Mucosa of rectum (tissue), 2 donors: Measurements from ENCODE around the gene ETV6.

Experiments
- H3K27ac ChIP-seq, 2 donors: one replicate each; pipeline ENCODE4 v1.7.0; 2013; ENCODE audit warnings: inconsistent platforms in 2 of 2, low read depth in 2 of 2, low read length in 2 of 2
- H3K27me3 ChIP-seq, 2 donors: one replicate each; pipeline ENCODE4 v1.7.0; 2013; ENCODE audit warnings: low read length in 2 of 2; ENCODE audit not compliant: control insufficient read depth in 2 of 2, insufficient read depth in 2 of 2
- H3K36me3 ChIP-seq, 2 donors: one replicate each; pipeline ENCODE4 v1.7.0; 2013; ENCODE audit warnings: low read length in 2 of 2; ENCODE audit not compliant: control insufficient read depth in 2 of 2, insufficient read depth in 2 of 2
- H3K4me1 ChIP-seq, 2 donors: one replicate each; pipeline ENCODE4 v1.7.0; 2013; ENCODE audit warnings: low read length in 2 of 2, mild to moderate bottlenecking in 1 of 2; ENCODE audit not compliant: control insufficient read depth in 2 of 2, insufficient read depth in 2 of 2
- H3K4me3 ChIP-seq, 2 donors: one replicate each; pipeline ENCODE4 v1.7.0; 2013; ENCODE audit warnings: low read length in 2 of 2
- H3K9ac ChIP-seq, 2 donors: one replicate each; pipeline ENCODE4 v1.7.0; 2013; ENCODE audit warnings: low read length in 2 of 2, low read depth in 1 of 2, mild to moderate bottlenecking in 1 of 2
- H3K9me3 ChIP-seq, 2 donors: one replicate each; pipeline ENCODE4 v1.7.0; 2013; ENCODE audit warnings: low read length in 2 of 2; ENCODE audit not compliant: control insufficient read depth in 2 of 2
- donor health status: healthy.
- donor health status: Normal muscosa, but diverticular disease.

The ETV6 gene

GRCh38 chr12:11812586-11813437, 163.3 kb downstream of the ETV6 start:
- no peaks in the 10 kb centered on the region for H3K9me3 ChIP-seq
- H3K27me3 ChIP-seq = no peaks in the 10 kb centered on the region
- H3K9ac ChIP-seq = peak overlapping the region; percentile 58 to 64
- peak overlapping the region; percentile 14 to 19 for H3K4me3 ChIP-seq
- peaks cover 21 to 26% of the 10 kb centered on the region in 2 donors for H3K4me1 ChIP-seq
- peak overlapping the region; percentile 69 to 79 for H3K27ac ChIP-seq
- no peaks in the 10 kb centered on the region for H3K36me3 ChIP-seq

GRCh38 chr12:11813438-11813813, 164.0 kb downstream of the ETV6 start:
- Histone ChIP-seq H3K27ac (peak overlapping the region; percentile 69 to 79), H3K9ac (peak overlapping the region in 1 of 2 donors; percentile 58), H3K9me3 (no peaks in the 10 kb centered on the region), H3K27me3 (no peaks in the 10 kb centered on the region), H3K4me1 (peaks cover 21 to 26% of the 10 kb centered on the region in 2 donors), H3K4me3 (peak overlapping the region; percentile 7 to 14), H3K36me3 (no peaks in the 10 kb centered on the region)

GRCh38 chr12:11814374-11814773, 164.9 kb downstream of the ETV6 start:
- Histone ChIP-seq H3K4me1 (peaks cover 21 to 26% of the 10 kb centered on the region in 2 donors), H3K4me3 (no peak overlapping the region), H3K9ac (no peak overlapping the region), H3K9me3 (no peaks in the 10 kb centered on the region), H3K27me3 (no peaks in the 10 kb centered on the region), H3K36me3 (peaks cover 0 to 6% of the 10 kb centered on the region in 2 donors), H3K27ac (no peak overlapping the region)

- Histone ChIP-seq H3K9ac (no peak overlapping the region), H3K4me3 (no peak overlapping the region), H3K36me3 (peaks cover 0 to 12% of the 10 kb centered on the region in 2 donors), H3K27ac (no peak overlapping the region), H3K9me3 (no peaks in the 10 kb centered on the region), H3K27me3 (no peaks in the 10 kb centered on the region), H3K4me1 (peaks cover 21 to 26% of the 10 kb centered on the region in 2 donors)
Measured at GRCh38 chr12:11815397-11815796, 165.9 kb downstream of the ETV6 start.

GRCh38 chr12:11819643-11820042, 170.2 kb downstream of the ETV6 start:
- H3K36me3 ChIP-seq = peaks cover 0 to 12% of the 10 kb centered on the region in 2 donors
- H3K4me3 ChIP-seq = no peak overlapping the region
- H3K27ac ChIP-seq = no peak overlapping the region
- no peak overlapping the region for H3K9ac ChIP-seq
- no peaks in the 10 kb centered on the region for H3K27me3 ChIP-seq
- peaks cover 10% of the 10 kb centered on the region in 2 donors for H3K4me1 ChIP-seq
- no peaks in the 10 kb centered on the region for H3K9me3 ChIP-seq

GRCh38 chr12:11820476-11820875, 171.0 kb downstream of the ETV6 start:
- Histone ChIP-seq H3K9me3 (no peaks in the 10 kb centered on the region), H3K4me3 (no peak overlapping the region), H3K27me3 (no peaks in the 10 kb centered on the region), H3K9ac (peak overlapping the region in 1 of 2 donors; percentile 10), H3K36me3 (peaks cover 0 to 12% of the 10 kb centered on the region in 2 donors), H3K4me1 (peaks cover 8 to 9% of the 10 kb centered on the region in 2 donors), H3K27ac (no peak overlapping the region)

GRCh38 chr12:11821386-11822080, 172.1 kb downstream of the ETV6 start:
- no peak overlapping the region for H3K4me3 ChIP-seq
- no peaks in the 10 kb centered on the region for H3K9me3 ChIP-seq
- H3K27me3 ChIP-seq = no peaks in the 10 kb centered on the region
- H3K4me1 ChIP-seq = peaks cover 8 to 10% of the 10 kb centered on the region in 2 donors
- H3K36me3 ChIP-seq = peaks cover 6 to 12% of the 10 kb centered on the region in 2 donors
- H3K27ac ChIP-seq = peak overlapping the region in 1 of 2 donors; percentile 25
- no peak overlapping the region for H3K9ac ChIP-seq

- H3K9me3 ChIP-seq = no peaks in the 10 kb centered on the region
- peaks cover 8 to 12% of the 10 kb centered on the region in 2 donors for H3K4me1 ChIP-seq
Measured at GRCh38 chr12:11822081-11822834, 172.8 kb downstream of the ETV6 start.

GRCh38 chr12:11823043-11823442, 173.6 kb downstream of the ETV6 start:
- peaks cover 9 to 12% of the 10 kb centered on the region in 2 donors for H3K36me3 ChIP-seq
- no peaks in the 10 kb centered on the region for H3K27me3 ChIP-seq
- H3K9ac ChIP-seq = no peak overlapping the region
- no peak overlapping the region for H3K27ac ChIP-seq
- H3K4me1 ChIP-seq = peaks cover 8 to 12% of the 10 kb centered on the region in 2 donors
- H3K4me3 ChIP-seq = no peak overlapping the region
- H3K9me3 ChIP-seq = no peaks in the 10 kb centered on the region

More at GRCh38 chr12:11822081-11822834, 172.8 kb downstream of the ETV6 start:
- H3K27me3 ChIP-seq = no peaks in the 10 kb centered on the region
- H3K36me3 ChIP-seq = peaks cover 6 to 12% of the 10 kb centered on the region in 2 donors
- H3K27ac ChIP-seq = peak overlapping the region in 1 of 2 donors; percentile 25
- H3K9ac ChIP-seq = no peak overlapping the region
- H3K4me3 ChIP-seq = no peak overlapping the region
